Astrocyte (in vitro differentiated cells and primary cell): Measurements from ENCODE around the gene SLC36A4. TPM values are rescaled to one million over a fixed set of nuclear protein-coding genes. Genes with fewer than 3 reads are reported as not detected.

Source experiments
- DNase-seq: peaks from one replicate; pipeline ENCODE4 v3.0.0-alpha.2; 2010; ENCODE audit warnings: low read depth
- FAIRE-seq: peaks from 2 replicates; lab custom pipeline; 2011; peaks lifted over from hg19 to GRCh38; lab: Jason Lieb, UNC
- H2AFZ ChIP-seq: 2 replicates; pipeline ENCODE4 v1.6.0; 2012; ENCODE audit warnings: low read depth, low read length, inconsistent platforms
- H3K27ac ChIP-seq: 2 replicates; pipeline ENCODE4 v1.5.1; 2011; ENCODE audit warnings: low read depth, low read length, inconsistent platforms
- H3K27me3 ChIP-seq: 2 replicates; pipeline ENCODE4 v1.6.0; 2011; ENCODE audit warnings: low read length, inconsistent platforms; ENCODE audit not compliant: insufficient read depth
- H3K36me3 ChIP-seq: 2 replicates; pipeline ENCODE4 v1.5.1; 2011; ENCODE audit warnings: low read length, inconsistent platforms; ENCODE audit not compliant: insufficient read depth
- H3K4me1 ChIP-seq: 2 replicates; pipeline ENCODE4 v1.5.1; 2011; ENCODE audit warnings: low read length, inconsistent platforms; ENCODE audit not compliant: insufficient read depth
- H3K4me2 ChIP-seq: 2 replicates; pipeline ENCODE4 v1.6.0; 2012; ENCODE audit warnings: low read length, inconsistent platforms
- H3K4me3 ChIP-seq: 2 replicates; pipeline ENCODE4 v1.5.1; 2011; ENCODE audit warnings: low read depth, mild to moderate bottlenecking, low read length, inconsistent platforms; ENCODE audit not compliant: insufficient read depth
- H3K79me2 ChIP-seq: 2 replicates; pipeline ENCODE4 v1.6.0; 2012; ENCODE audit warnings: mild to moderate bottlenecking, low read length, inconsistent platforms; ENCODE audit not compliant: insufficient read depth
- H3K9ac ChIP-seq: 2 replicates; pipeline ENCODE4 v1.6.0; 2012; ENCODE audit warnings: mild to moderate bottlenecking, low read length, inconsistent platforms
- H3K9me3 ChIP-seq: 2 replicates; pipeline ENCODE4 v1.5.1; 2012; ENCODE audit warnings: low read depth, mild to moderate bottlenecking, low read length, inconsistent platforms; ENCODE audit not compliant: insufficient read depth
- H4K20me1 ChIP-seq: 2 replicates; pipeline ENCODE4 v1.6.0; 2012; ENCODE audit warnings: low read length, inconsistent platforms; ENCODE audit not compliant: insufficient read depth
- H3K27ac Mint-ChIP-seq: one replicate; pipeline ENCODE4 v1.8.0; 2021; ENCODE audit warnings: mild to moderate bottlenecking, mixed read lengths; ENCODE audit not compliant: unreplicated experiment
- H3K27me3 Mint-ChIP-seq: one replicate; pipeline ENCODE4 v1.8.0; 2021; ENCODE audit warnings: low read depth, mixed read lengths; ENCODE audit not compliant: unreplicated experiment
- H3K36me3 Mint-ChIP-seq: one replicate; pipeline ENCODE4 v1.8.0; 2021; ENCODE audit warnings: low read depth, mixed read lengths; ENCODE audit not compliant: unreplicated experiment
- H3K4me1 Mint-ChIP-seq: one replicate; pipeline ENCODE4 v1.8.0; 2021; ENCODE audit warnings: low read depth, mixed read lengths; ENCODE audit not compliant: unreplicated experiment
- H3K4me3 Mint-ChIP-seq: one replicate; pipeline ENCODE4 v1.8.0; 2021; ENCODE audit warnings: mild to moderate bottlenecking, moderate library complexity, mixed read lengths; ENCODE audit not compliant: unreplicated experiment
- H3K9me3 Mint-ChIP-seq: one replicate; pipeline ENCODE4 v1.8.0; 2021; ENCODE audit warnings: mild to moderate bottlenecking, mixed read lengths; ENCODE audit not compliant: unreplicated experiment
- EZH2 ChIP-seq: IDR thresholded peaks from 2 replicates; pipeline ENCODE4 v1.6.1; 2012; ENCODE audit warnings: mild to moderate bottlenecking, low read length, inconsistent platforms; ENCODE audit not compliant: insufficient read depth
- total RNA-seq: library from RNA; stranded (reverse); gene quantifications from 2 replicates; pipeline ENCODE4 v1.2.1, GENCODE V29; 2021
- TF ChIP-seq, protein P1 (sequence below): IDR thresholded peaks from 2 replicates; pipeline ENCODE4 v1.5.1; 2011; ENCODE audit warnings: low read depth, mild to moderate bottlenecking, inconsistent platforms, low read length, moderate library complexity; ENCODE audit not compliant: insufficient read depth

Gene SLC36A4
- total RNA-seq, 1 donor from 2014 or later, result 28.3 TPM

DNA sequence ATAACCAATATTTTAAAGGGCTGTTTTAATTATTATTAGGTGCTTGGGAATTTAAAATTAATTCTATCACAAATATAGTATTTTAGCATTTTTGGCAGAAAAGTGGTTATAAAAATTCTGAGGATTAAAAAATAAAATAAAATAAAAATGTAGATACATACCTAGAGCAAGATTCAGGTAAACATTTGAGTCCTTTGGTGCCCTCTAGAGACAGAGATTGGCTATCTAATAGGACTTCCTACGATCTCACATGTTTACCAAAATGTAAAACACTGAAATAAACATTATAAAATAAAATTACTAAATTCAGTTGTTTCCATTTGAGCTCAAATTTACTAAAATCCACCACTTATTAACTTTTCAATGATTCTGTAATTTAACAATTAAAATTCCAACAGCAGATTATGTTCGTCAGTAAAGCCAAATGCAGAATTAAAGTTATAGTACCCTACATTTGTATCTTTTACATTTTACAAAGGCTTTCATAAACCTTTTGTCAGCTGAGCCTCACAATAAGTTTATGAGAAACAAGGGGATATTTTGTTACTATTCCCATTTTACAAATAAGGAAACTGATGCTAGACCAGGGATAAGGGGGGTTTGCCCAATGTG, 27.7 kb downstream of the SLC36A4 start:
- H3K27me3 ChIP-seq, result no peaks in the 10 kb centered on the region
- no peaks in the 10 kb centered on the region for H3K9me3 ChIP-seq
- no peak overlapping the region for H3K4me3 ChIP-seq
- TF ChIP-seq, protein P1, sequence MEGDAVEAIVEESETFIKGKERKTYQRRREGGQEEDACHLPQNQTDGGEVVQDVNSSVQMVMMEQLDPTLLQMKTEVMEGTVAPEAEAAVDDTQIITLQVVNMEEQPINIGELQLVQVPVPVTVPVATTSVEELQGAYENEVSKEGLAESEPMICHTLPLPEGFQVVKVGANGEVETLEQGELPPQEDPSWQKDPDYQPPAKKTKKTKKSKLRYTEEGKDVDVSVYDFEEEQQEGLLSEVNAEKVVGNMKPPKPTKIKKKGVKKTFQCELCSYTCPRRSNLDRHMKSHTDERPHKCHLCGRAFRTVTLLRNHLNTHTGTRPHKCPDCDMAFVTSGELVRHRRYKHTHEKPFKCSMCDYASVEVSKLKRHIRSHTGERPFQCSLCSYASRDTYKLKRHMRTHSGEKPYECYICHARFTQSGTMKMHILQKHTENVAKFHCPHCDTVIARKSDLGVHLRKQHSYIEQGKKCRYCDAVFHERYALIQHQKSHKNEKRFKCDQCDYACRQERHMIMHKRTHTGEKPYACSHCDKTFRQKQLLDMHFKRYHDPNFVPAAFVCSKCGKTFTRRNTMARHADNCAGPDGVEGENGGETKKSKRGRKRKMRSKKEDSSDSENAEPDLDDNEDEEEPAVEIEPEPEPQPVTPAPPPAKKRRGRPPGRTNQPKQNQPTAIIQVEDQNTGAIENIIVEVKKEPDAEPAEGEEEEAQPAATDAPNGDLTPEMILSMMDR, result peak; percentile 47
- TF ChIP-seq EZH2, result no peak
- no peak overlapping the region for H3K4me2 ChIP-seq
- no peak overlapping the region for H3K9ac ChIP-seq
- H3K36me3 ChIP-seq, result no peaks in the 10 kb centered on the region
- H3K27ac Mint-ChIP-seq, result no peak overlapping the region
- H3K4me1 Mint-ChIP-seq, result peaks cover 1% of the 10 kb centered on the region
- no peaks in the 10 kb centered on the region for H3K4me1 ChIP-seq
- H3K27ac ChIP-seq, result no peak overlapping the region
- H3K79me2 ChIP-seq, result no peaks in the 10 kb centered on the region
- no peak overlapping the region for H3K4me3 Mint-ChIP-seq
- no peak overlapping the region for H2AFZ ChIP-seq
- H3K27me3 Mint-ChIP-seq, result no peaks in the 10 kb centered on the region
- no peaks in the 10 kb centered on the region for H4K20me1 ChIP-seq
- DNase-seq, result peak; percentile 5
- H3K9me3 Mint-ChIP-seq, result no peaks in the 10 kb centered on the region
- FAIRE-seq, result no peak
- no peaks in the 10 kb centered on the region for H3K36me3 Mint-ChIP-seq

DNA sequence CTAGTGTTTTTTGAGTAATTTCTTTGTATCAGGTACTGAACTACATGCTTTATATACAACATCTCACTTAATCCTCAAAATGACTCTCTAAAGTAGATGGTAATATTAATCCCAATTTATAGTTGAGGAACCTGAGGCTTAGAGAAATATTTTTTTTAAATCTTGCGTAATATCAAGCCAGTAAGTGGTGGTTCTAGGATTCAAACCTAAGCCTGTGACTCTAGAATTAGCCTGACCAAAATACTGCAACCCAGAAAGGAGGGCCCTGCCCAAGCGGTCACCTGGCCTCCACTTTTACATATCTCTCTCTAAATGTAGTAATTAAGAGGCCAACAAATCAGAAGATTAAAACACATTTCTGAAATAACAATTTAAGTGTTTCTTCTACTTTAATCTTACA, 28.6 kb downstream of the SLC36A4 start:
- Histone ChIP-seq H3K9me3 (no peaks in the 10 kb centered on the region), H3K4me3 (no peak overlapping the region), H3K9ac (no peak overlapping the region), H4K20me1 (no peaks in the 10 kb centered on the region), H2AFZ (no peak overlapping the region), H3K36me3 (no peaks in the 10 kb centered on the region), H3K4me1 (no peaks in the 10 kb centered on the region), H3K4me2 (no peak overlapping the region), H3K79me2 (no peaks in the 10 kb centered on the region), H3K27ac (no peak overlapping the region), H3K27me3 (no peaks in the 10 kb centered on the region)
- no peaks in the 10 kb centered on the region for H3K27me3 Mint-ChIP-seq
- no peak for FAIRE-seq
- H3K27ac Mint-ChIP-seq, result no peak overlapping the region
- H3K9me3 Mint-ChIP-seq, result no peaks in the 10 kb centered on the region
- H3K4me1 Mint-ChIP-seq, result peaks cover 1% of the 10 kb centered on the region
- no peak for TF ChIP-seq EZH2
- TF ChIP-seq, protein P1, result no peak
- H3K4me3 Mint-ChIP-seq, result no peak overlapping the region
- no peak for DNase-seq
- no peaks in the 10 kb centered on the region for H3K36me3 Mint-ChIP-seq

DNA sequence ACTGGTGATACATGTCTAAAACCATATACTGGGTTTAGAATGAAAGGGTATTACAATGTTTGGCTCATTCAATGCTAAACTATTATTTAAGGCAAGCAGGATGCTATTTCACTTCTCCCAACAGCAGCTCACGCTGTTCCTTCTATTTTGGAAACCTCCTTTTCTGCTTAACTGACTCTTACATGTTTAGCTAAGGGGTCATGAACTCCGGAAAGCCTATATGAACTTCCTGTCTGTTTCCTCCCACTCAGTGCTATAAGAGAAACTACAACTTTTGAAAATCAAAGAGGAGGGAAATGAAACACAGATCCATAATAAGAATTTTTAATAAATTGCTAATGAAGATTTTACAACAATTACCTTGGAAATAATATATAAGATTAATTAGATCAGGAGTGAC, 30.9 kb downstream of the SLC36A4 start:
- Histone ChIP-seq H3K4me1 (no peaks in the 10 kb centered on the region), H3K79me2 (no peaks in the 10 kb centered on the region), H2AFZ (no peak overlapping the region), H3K4me3 (no peak overlapping the region), H3K9me3 (no peaks in the 10 kb centered on the region), H3K27me3 (no peaks in the 10 kb centered on the region), H3K36me3 (peaks cover 2% of the 10 kb centered on the region), H3K4me2 (no peak overlapping the region), H3K9ac (no peak overlapping the region), H4K20me1 (no peaks in the 10 kb centered on the region), H3K27ac (no peak overlapping the region)
- H3K36me3 Mint-ChIP-seq, result no peaks in the 10 kb centered on the region
- H3K9me3 Mint-ChIP-seq, result no peaks in the 10 kb centered on the region
- peaks cover 1% of the 10 kb centered on the region for H3K4me1 Mint-ChIP-seq
- DNase-seq, result no peak
- FAIRE-seq, result no peak
- no peak overlapping the region for H3K27ac Mint-ChIP-seq
- TF ChIP-seq EZH2, result no peak
- TF ChIP-seq, protein P1, result no peak
- H3K27me3 Mint-ChIP-seq, result no peaks in the 10 kb centered on the region
- H3K4me3 Mint-ChIP-seq, result no peak overlapping the region
